Activated CD8-positive, alpha-beta T cell treated with anti-CD3 and anti-CD28 coated beads, Interleukin-2, amount 10 ng/mL, durations not matched to agents 7 days and 5 days (primary cell): Measurements from ENCODE around the gene LRRC75B. TPM values are rescaled to one million over a fixed set of nuclear protein-coding genes. Genes with fewer than 3 reads are reported as not detected.
A peak's percentile ranks its signal among the peaks of the same experiment; 100 is the strongest.
"Not testable (repeated sequence)": the region's sequence is repeated elsewhere in the genome, so short reads cannot be mapped to it uniquely, and the experiment has no call there.

Experiments
- ATAC-seq: fragments of 150-1000 bp; cut with Tn5 transposase; one replicate; pipeline ENCODE4 v1.10.0; 2021; ENCODE audit warnings: moderate library complexity
- CTCF ChIA-PET: fragments of 350-600 bp; sonication (Branson Sonifier 250); formaldehyde crosslinking; loops from one replicate; lab custom pipeline; 2021; ENCODE audit warnings: antibody characterized with exemption; lab: Charles Lee
- POLR2A ChIA-PET: fragments of 350-600 bp; sonication (Branson Sonifier 250); formaldehyde crosslinking; loops from one replicate; lab custom pipeline; 2021; ENCODE audit warnings: antibody characterized with exemption; lab: Charles Lee
- DNase-seq: peaks from one replicate; pipeline ENCODE4 v3.0.0-alpha.2; 2020
- H3K27ac Mint-ChIP-seq: one replicate; pipeline ENCODE4 v1.8.0; 2021; ENCODE audit warnings: mild to moderate bottlenecking, mixed read lengths
- H3K27me3 Mint-ChIP-seq: one replicate; pipeline ENCODE4 v1.8.0; 2021; ENCODE audit warnings: low read depth, mixed read lengths
- H3K36me3 Mint-ChIP-seq: one replicate; pipeline ENCODE4 v1.8.0; 2021; ENCODE audit warnings: low read depth, mixed read lengths
- H3K4me1 Mint-ChIP-seq: one replicate; pipeline ENCODE4 v1.8.0; 2021; ENCODE audit warnings: low read depth, mixed read lengths
- H3K4me3 Mint-ChIP-seq: one replicate; pipeline ENCODE4 v1.8.0; 2021; ENCODE audit warnings: mild to moderate bottlenecking, mixed read lengths
- H3K9me3 Mint-ChIP-seq: one replicate; pipeline ENCODE4 v1.8.0; 2022; ENCODE audit warnings: mixed read lengths; ENCODE audit not compliant: insufficient read depth
- total RNA-seq, 2 experiments: library from RNA; stranded (reverse); gene quantifications; one replicate each; pipeline ENCODE4 v1.2.3, GENCODE V29; 2021

The LRRC75B gene
- total RNA-seq, 2 experiments from 2014 or later, result 0.91 to 1.3 TPM

DNA sequence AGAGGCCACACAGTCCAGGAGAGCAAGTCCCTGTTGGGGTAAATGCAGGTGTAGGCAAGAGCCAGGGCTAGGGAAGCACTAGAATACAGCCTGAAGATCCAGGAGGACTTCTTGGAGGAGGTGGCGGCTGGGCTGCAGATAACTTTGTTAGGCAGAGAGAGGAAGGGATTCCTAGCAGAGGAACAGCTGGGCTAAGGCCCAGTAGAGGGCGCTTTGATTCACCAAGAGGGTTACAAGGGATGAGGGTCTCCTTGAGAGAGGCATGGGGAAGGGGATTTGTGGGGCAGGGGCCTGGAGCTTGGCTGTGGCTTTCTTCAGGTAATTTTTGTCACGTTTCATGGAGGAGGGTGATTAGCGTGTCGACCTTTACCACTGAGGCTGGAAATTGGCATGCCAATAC is 28.4 kb upstream of the LRRC75B start:
- ATAC-seq, H3K9me3 Mint-ChIP-seq, CTCF ChIA-PET, H3K36me3 Mint-ChIP-seq, DNase-seq, H3K4me3 Mint-ChIP-seq, H3K27me3 Mint-ChIP-seq, H3K27ac Mint-ChIP-seq, POLR2A ChIA-PET: not testable (repeated sequence)
- H3K4me1 Mint-ChIP-seq, result peaks cover 16% of the 10 kb centered on the region

DNA sequence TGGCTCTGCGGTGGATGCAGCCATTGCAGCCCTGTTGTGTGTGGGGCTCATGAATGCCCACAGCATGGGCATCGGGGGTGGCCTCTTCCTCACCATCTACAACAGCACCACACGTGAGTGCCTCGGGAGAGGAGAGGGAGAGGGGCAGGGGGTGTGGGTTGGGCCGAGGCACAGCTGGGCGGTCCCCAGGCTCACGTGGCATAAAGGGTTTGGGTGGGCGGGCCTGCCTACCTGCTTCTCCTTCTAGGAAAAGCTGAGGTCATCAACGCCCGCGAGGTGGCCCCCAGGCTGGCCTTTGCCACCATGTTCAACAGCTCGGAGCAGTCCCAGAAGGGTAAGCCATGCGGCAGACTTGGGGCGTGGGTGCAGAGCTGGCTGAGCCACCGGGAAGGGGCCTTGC is 21.9 kb upstream of the LRRC75B start:
- H3K27ac Mint-ChIP-seq, DNase-seq, POLR2A ChIA-PET, ATAC-seq, H3K9me3 Mint-ChIP-seq, H3K4me3 Mint-ChIP-seq, H3K27me3 Mint-ChIP-seq, CTCF ChIA-PET, H3K4me1 Mint-ChIP-seq, H3K36me3 Mint-ChIP-seq: not testable (repeated sequence)

DNA sequence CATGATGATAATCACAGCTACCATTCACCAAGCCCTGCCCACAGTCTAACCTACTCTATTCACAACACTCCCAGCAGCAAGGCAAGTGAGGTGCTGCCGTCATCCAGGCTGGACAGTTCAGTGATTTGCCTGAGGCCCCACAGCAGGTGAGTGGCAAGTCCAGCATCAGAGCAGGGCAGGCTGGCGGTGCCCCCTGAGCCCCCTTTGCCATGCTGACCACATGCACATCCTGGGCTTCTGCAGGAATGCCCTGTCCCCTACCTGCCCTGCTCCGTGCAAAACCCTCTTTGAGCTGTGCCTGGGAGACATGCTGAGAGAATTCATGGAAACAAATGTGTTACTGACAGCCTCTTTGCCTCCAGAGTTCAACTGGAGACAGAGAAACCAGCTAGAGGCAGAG is 17.0 kb upstream of the LRRC75B start:
- H3K9me3 Mint-ChIP-seq, ATAC-seq, DNase-seq, CTCF ChIA-PET, H3K27ac Mint-ChIP-seq, H3K27me3 Mint-ChIP-seq, H3K4me3 Mint-ChIP-seq, POLR2A ChIA-PET, H3K36me3 Mint-ChIP-seq: not testable (repeated sequence)
- H3K4me1 Mint-ChIP-seq, result peaks cover 23% of the 10 kb centered on the region

DNA sequence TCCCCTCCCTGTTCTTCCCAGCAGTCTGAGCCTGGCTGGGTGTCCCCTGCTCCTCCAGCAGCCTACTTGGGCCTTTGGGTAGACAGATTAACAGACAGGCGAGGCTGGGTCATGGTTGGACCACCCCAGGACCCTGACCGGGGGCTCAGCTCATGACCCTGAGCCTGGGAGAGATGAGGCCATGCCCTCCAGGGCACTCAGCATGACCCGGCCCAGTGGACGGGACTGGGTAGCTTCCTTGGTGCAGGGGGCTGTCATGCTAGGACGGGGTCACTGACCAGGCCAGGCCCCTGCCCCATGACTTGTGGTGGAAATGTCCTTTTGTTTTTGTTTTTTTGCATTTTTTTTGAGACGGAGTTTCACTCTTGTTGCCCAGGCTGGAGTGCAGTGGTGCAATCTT is 15.5 kb upstream of the LRRC75B start:
- H3K4me1 Mint-ChIP-seq, result peaks cover 37% of the 10 kb centered on the region
- CTCF ChIA-PET, H3K9me3 Mint-ChIP-seq, H3K36me3 Mint-ChIP-seq, H3K27me3 Mint-ChIP-seq, ATAC-seq, POLR2A ChIA-PET, DNase-seq: not testable (repeated sequence)
- H3K27ac Mint-ChIP-seq, result peak overlapping the region; percentile 95
- peak overlapping the region; percentile 89 for H3K4me3 Mint-ChIP-seq

DNA sequence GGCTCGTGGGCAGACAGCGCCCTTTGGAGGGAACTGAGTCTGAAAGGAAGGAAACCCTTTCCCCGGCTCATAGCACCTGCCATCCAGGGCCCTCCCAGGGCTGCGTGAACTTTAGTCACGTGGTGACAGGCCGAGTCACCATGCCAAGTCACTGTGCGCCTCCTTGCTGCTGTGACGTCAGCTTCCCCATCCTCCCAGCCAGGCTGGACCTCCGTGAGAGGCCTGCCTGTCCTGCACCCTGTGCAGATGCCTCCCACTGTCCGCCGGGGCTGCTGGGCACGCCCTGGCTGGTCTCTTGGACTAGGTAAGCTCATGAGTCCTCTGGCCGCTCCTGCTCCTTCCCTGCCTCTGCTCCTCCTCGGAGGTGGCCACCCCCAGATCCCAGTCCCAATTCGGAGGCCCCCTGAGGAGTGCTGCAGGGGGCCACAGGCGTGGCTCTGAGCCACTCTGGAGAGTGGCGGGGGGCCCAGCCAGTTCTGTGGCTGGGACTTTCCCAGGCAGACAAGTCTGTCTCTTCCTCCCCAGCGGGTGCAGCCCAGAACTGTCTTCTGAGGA is 14.6 kb upstream of the LRRC75B start:
- DNase-seq (peak; percentile 66), ATAC-seq (peak; percentile 61)
- H3K27me3 Mint-ChIP-seq, H3K9me3 Mint-ChIP-seq, H3K36me3 Mint-ChIP-seq, CTCF ChIA-PET: not testable (repeated sequence)
- Mint-ChIP-seq H3K4me1 (peaks cover 44% of the 10 kb centered on the region), H3K27ac (peak overlapping the region; percentile 95), H3K4me3 (peak overlapping the region; percentile 89)
- POLR2A ChIA-PET, result interaction anchor here (0.9 kb wide), 1 partner anchor 13 kb away, joined by 3 read pairs; no protein-coding TSS in a partner anchor

DNA sequence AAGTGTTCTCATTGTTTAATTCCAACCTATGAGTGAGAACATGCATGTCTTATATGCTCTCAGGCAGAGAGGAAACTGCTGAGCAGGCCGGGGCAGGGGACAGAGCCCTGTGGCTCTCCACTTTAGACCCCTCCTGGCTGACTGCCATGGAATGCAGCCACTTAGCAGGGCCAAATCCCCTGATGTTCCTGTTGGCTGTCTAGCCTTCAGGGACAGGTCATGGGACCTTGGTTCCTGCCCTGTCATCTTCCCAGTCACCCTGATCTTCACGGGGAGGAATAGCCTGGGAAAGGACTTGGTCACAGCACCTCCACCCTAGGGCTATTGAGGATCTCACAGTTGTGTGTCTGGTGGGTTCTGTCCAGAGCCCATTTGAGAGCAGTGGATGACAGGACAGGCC is 13.5 kb upstream of the LRRC75B start:
- ATAC-seq, H3K36me3 Mint-ChIP-seq, DNase-seq, H3K9me3 Mint-ChIP-seq, H3K27me3 Mint-ChIP-seq, POLR2A ChIA-PET, H3K4me3 Mint-ChIP-seq, CTCF ChIA-PET: not testable (repeated sequence)
- Mint-ChIP-seq H3K27ac (peak overlapping the region; percentile 52), H3K4me1 (peaks cover 56% of the 10 kb centered on the region)

DNA sequence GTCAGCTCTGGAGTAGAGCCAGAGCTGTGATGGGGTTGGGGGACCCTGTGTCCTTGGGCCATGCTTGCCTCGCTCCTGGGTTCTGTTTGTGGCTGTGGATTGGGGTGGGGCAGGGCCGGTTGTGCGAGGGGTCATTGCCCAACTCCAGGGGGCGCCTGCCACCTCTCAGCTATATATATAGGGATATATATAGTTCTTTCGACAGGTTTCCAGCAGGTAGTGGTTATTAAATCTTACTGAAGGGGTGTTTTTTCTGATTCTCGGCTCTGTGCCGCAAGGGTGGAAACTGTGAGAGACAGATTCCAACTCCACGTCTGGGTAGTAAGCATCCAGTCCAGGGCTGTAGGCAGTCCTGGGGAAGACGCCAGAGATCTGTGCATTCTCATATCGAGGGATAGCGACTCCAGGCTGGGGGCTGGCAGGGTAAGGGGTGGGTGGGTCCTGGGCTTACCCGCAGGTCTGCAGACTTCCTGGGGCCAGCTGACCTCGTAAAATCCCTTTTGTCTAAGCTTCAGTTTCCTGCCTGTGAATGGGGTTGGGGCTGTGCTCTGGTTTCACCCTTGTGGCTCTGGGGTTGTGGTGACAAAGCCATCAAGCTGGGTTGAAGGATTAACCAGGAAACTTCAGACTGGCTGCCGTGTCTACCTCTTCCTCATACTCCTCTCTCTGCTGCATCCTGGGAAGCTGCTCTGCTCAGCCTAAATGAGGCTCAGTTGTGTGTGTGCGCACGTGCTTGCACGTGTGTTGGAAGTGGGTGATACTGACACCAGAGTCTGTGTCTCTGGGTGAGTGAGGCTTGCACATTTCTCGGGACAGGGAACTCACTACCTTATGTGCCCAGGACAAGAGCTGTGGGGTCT is 11.1 kb upstream of the LRRC75B start:
- ATAC-seq, result peak; percentile 65
- H3K9me3 Mint-ChIP-seq, POLR2A ChIA-PET, CTCF ChIA-PET, H3K27me3 Mint-ChIP-seq, H3K36me3 Mint-ChIP-seq: not testable (repeated sequence)
- Mint-ChIP-seq H3K4me1 (peaks cover 61% of the 10 kb centered on the region), H3K4me3 (peak overlapping the region; percentile 67), H3K27ac (peak overlapping the region; percentile 82)
- DNase-seq, result peak; percentile 54

DNA sequence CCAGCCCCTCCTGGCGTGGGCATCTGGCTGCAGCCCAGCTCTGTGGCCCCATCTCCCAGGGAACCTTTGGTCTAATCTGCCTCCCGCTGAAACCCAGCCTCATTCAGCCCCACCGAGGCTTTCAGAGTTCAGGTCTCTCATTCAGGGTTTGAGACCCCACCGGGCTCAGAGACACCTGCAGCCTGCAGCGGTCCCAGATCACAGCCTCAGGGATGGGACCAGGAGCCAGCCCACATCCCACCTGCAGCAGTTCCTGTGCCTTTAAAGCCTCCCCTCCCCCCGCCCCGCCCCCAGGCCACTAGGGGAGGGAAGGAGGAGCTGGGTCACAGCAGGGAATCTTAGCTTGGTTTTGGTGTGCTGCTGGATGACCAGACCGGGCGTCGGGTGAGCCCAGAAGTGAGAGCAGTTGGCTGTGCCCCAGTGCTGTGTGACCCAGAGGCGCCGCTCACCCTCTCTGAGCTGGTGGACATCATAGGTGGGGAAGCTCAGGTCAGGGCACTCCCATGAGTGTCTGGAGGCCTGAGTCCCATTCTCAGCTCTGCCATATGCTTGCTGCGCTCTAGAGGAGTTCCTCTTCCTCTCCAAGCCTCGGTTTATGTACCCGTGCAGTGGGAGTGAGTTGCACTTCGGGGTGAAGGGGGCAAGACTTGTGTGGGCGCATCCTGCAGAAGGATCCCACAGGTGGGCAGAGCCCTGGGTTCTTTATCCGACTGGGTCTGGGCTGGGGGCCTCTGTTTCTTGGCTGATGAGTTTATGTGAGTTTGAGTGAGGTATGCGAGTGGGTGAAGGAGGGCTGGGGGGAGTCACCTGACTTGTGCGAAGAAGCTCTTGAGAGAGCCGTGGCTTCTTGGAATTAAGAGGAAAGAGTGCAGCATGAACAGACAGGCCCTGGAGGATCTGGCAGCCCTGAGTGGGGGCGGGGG is 10.2 kb upstream of the LRRC75B start, which contains the start of gene GGT1:
Gene GGT1 (plus strand): TSS at position 347 of the 923 bp plus-strand sequence. CDS start 7,889 bp downstream, outside the sequence.
- H3K9me3 Mint-ChIP-seq, H3K27me3 Mint-ChIP-seq, CTCF ChIA-PET, DNase-seq, H3K36me3 Mint-ChIP-seq, POLR2A ChIA-PET: not testable (repeated sequence)
- peak; percentile 8 for ATAC-seq
- peak within 1 kb of the TSS; percentile 82 for H3K27ac Mint-ChIP-seq
- peak within 1 kb of the TSS; percentile 67 for H3K4me3 Mint-ChIP-seq
- H3K4me1 Mint-ChIP-seq, result peaks cover 57% of the 10 kb centered on the region

DNA sequence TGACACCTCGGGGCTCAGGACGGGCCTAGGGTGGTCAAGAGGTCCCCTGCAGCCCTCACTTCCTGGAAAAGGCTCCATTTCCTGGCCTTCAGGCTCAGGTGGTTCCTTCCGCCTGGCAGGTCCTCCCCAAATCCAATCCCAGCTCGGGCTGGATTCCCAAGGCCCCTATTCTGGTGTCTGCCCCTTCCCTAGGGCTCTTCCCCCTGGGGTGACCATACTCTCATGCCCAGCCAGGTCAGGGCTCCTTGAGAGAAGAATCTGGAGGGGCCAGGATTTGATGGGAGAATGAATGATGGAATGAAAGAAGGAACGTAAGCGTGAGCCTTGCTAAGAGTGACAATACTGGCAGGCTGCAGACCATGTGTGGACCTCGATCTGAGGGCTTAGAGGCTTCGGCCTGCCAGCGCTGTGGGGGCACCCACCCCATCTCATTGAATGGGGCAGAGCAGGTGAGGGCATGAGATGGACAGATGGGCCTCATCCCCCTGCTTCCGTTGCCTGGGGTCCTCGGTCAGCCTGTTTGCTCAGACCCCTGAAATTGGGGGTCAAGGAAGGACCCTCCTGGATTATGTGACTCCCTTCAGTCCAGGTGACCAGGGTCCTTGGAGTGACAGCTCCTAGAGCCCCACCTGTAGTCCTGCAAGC is 9.4 kb upstream of the LRRC75B start:
- H3K36me3 Mint-ChIP-seq, CTCF ChIA-PET, H3K27ac Mint-ChIP-seq, ATAC-seq, H3K27me3 Mint-ChIP-seq, H3K4me3 Mint-ChIP-seq, DNase-seq, POLR2A ChIA-PET, H3K9me3 Mint-ChIP-seq: not testable (repeated sequence)
- peaks cover 52% of the 10 kb centered on the region for H3K4me1 Mint-ChIP-seq

DNA sequence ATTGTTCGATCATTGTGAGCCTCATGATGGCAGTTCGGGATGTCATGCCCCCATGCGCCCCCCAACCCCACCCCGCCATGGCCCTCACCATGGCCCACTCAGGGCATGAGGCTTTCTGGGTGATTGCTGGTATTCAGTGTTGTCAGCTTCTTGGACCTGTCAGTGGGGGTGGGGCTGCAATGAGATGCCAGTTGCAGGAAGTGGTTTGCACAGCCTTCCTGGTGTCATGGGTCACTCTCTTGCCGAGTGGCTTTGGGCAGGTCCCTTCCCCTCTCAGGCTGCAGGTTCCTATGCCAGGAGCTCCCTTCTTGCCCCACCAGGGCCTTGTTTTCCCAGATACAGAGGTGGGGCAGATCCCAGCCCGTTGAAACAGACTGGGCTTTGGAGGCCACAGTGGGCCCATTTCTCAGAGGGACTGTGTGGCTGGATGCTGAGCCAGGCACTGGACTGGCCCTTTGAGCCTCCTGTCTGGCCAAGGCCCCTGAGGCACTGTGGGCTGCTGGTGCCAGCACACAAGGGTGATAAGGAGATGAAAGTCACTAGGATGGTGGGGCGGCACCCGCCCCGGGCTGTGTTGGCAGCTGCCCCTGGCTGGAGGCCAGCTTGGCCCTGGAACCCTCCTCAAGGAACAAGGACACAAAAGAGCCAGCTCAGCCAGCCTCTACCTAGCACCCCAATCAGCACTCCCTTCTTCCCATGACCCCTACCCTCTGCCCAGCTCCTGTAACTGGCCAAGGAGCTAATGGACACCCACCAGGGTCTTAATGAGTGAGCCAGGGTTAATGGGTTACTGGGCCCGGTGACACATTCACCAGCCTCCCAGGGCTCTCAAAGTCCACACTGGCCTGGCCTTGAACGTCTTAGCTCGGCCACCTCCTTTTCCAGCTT is 8.6 kb upstream of the LRRC75B start:
- no peak for ATAC-seq
- Mint-ChIP-seq H3K4me1 (peaks cover 51% of the 10 kb centered on the region), H3K4me3 (no peak overlapping the region), H3K9me3 (no peaks in the 10 kb centered on the region), H3K27ac (peak overlapping the region; percentile 49), H3K36me3 (no peaks in the 10 kb centered on the region), H3K27me3 (no peaks in the 10 kb centered on the region)
- ChIA-PET CTCF (no interaction called here), POLR2A (interaction anchor here (0.6 kb wide), 1 partner anchor 13 kb away, joined by 3 read pairs; no protein-coding TSS in a partner anchor)
- peak; percentile 59 for DNase-seq
